Activated naive CD4-positive, alpha-beta T cell treated with anti-CD3 and anti-CD28 coated beads, Interleukin-2, amount 10 ng/mL, durations not matched to agents 7 days and 5 days (primary cell): ENCODE data around the gene INCA1.

ENCODE experiments used
- CTCF ChIA-PET: fragments of 350-600 bp; sonication (Branson Sonifier 250); formaldehyde crosslinking; loops from one replicate; lab custom pipeline; 2021; ENCODE audit warnings: antibody characterized with exemption; lab: Charles Lee
- DNase-seq: peaks from one replicate; pipeline ENCODE4 v3.0.0-alpha.2; 2020
- H3K27ac Mint-ChIP-seq: one replicate; pipeline ENCODE4 v1.8.0; 2021; ENCODE audit warnings: mild to moderate bottlenecking, moderate library complexity, mixed read lengths
- H3K27me3 Mint-ChIP-seq: one replicate; pipeline ENCODE4 v1.8.0; 2021; ENCODE audit warnings: mild to moderate bottlenecking, mixed read lengths
- H3K36me3 Mint-ChIP-seq: one replicate; pipeline ENCODE4 v1.8.0; 2021; ENCODE audit warnings: mixed read lengths
- H3K4me1 Mint-ChIP-seq: one replicate; pipeline ENCODE4 v1.8.0; 2021; ENCODE audit warnings: mixed read lengths
- H3K4me3 Mint-ChIP-seq: one replicate; pipeline ENCODE4 v1.8.0; 2021; ENCODE audit warnings: mild to moderate bottlenecking, moderate library complexity, mixed read lengths
- H3K9me3 Mint-ChIP-seq: one replicate; pipeline ENCODE4 v1.8.0; 2021; ENCODE audit warnings: mixed read lengths

INCA1 gene

DNA sequence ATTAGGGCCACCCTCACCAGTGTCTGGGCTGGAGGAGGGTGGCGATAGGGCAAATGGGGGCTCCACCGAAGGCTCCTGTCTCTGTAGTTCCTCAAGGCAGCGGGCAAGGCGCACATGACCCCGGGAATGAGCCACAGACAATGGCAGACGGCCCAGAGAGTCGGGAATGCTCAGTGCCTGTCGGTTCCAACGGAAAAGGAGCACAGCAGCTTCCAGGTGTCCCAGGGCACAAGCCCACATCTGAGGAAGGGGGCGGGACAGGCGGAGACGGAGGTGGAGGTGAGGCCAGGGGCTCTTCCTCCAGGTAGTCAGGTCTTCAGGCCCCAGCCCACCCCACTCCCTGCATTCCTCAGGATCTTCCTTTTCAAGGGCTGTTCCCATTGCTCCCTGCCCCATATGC lies 24.6 kb downstream of the INCA1 start:
- H3K27ac Mint-ChIP-seq = no peak overlapping the region
- no peaks in the 10 kb centered on the region for H3K27me3 Mint-ChIP-seq
- CTCF ChIA-PET = no interaction called here
- no peak for DNase-seq
- H3K9me3 Mint-ChIP-seq = no peaks in the 10 kb centered on the region
- H3K36me3 Mint-ChIP-seq = peaks cover 46% of the 10 kb centered on the region
- peaks cover 7% of the 10 kb centered on the region for H3K4me1 Mint-ChIP-seq
- no peak overlapping the region for H3K4me3 Mint-ChIP-seq

DNA sequence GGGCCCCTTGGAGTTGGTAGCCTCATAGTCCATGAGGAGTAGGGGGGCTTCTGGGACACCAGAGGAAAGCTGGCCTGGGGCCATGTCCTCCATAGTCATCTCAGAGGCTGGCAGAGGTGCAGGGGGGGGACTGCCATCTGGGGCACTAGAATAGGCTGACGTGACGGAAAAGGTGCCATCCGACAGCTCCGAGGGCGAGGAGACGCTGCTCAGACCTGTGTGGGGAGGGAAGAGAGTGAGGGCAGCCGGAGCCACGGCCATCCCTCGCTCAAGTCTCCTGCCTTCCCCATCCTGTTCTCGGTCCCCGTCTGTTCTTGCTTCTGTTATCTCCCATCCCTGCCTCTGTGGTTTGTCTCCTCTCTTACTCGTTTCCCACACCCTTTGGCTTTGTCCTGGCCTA lies 25.0 kb downstream of the INCA1 start:
- CTCF ChIA-PET = interaction anchor here (1.0 to 4.0 kb wide), 2 partner anchors 8 to 15 kb away, joined by 4 to 17 read pairs; partner anchors contain the start of gene CAMTA2
- Mint-ChIP-seq H3K27ac (no peak overlapping the region), H3K9me3 (no peaks in the 10 kb centered on the region), H3K36me3 (peaks cover 42% of the 10 kb centered on the region), H3K4me3 (no peak overlapping the region), H3K27me3 (no peaks in the 10 kb centered on the region), H3K4me1 (peaks cover 7% of the 10 kb centered on the region)
- DNase-seq = no peak

DNA sequence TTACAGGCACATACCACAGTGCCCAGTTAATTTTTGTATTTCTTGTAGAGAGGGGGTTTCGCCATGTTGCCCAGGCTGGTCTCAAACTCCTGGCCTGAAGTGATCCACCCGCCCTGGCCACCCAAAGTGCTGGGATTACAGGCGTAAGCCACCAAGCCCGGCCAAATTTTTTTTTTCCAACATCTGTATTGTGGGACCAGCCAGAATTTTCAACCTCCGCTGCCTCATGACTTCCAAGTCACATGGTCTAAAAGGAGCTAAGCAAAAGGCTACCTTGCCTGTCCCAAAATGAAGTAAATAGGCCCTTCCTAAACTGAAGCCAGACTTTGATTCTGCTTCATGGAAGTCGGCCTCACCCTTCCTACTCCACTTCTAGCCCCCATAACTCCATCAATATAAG lies 25.5 kb downstream of the INCA1 start:
- H3K27ac Mint-ChIP-seq = no peak overlapping the region
- peaks cover 37% of the 10 kb centered on the region for H3K36me3 Mint-ChIP-seq
- H3K9me3 Mint-ChIP-seq = no peaks in the 10 kb centered on the region
- DNase-seq = no peak
- H3K27me3 Mint-ChIP-seq = no peaks in the 10 kb centered on the region
- H3K4me3 Mint-ChIP-seq = no peak overlapping the region
- H3K4me1 Mint-ChIP-seq = peaks cover 7% of the 10 kb centered on the region
- CTCF ChIA-PET = interaction anchor here (1.0 to 4.0 kb wide), 2 partner anchors 8 to 15 kb away, joined by 4 to 17 read pairs; partner anchors contain the start of gene CAMTA2

DNA sequence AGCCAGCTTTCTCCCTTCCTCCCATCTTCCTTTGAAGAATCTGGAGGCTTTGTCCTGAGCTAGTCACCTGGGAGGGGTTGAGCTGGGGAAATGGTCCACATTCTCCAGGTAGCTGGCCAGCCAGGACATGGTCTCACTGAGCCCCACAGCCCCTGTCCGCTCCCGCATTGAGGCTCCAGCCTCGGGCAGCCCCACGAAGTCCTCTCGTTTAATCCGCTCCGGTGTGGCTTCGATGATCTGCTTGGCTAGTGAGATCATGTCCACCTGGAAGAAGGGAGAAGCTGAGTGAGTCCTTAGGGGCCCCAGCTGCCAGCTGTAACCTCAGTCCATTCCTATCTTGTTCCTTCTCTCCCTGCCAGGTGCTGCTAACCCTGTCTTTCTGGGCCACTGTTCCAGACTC lies 27.0 kb downstream of the INCA1 start:
- H3K36me3 Mint-ChIP-seq = peaks cover 42% of the 10 kb centered on the region
- peaks cover 18% of the 10 kb centered on the region for H3K4me1 Mint-ChIP-seq
- CTCF ChIA-PET = interaction anchor here (0.9 to 4.0 kb wide), 4 partner anchors 10 to 61 kb away, joined by 3 to 17 read pairs (median 5); partner anchors contain the start of gene CAMTA2
- no peak for DNase-seq
- H3K4me3 Mint-ChIP-seq = no peak overlapping the region
- H3K9me3 Mint-ChIP-seq = no peaks in the 10 kb centered on the region
- no peaks in the 10 kb centered on the region for H3K27me3 Mint-ChIP-seq
- no peak overlapping the region for H3K27ac Mint-ChIP-seq

DNA sequence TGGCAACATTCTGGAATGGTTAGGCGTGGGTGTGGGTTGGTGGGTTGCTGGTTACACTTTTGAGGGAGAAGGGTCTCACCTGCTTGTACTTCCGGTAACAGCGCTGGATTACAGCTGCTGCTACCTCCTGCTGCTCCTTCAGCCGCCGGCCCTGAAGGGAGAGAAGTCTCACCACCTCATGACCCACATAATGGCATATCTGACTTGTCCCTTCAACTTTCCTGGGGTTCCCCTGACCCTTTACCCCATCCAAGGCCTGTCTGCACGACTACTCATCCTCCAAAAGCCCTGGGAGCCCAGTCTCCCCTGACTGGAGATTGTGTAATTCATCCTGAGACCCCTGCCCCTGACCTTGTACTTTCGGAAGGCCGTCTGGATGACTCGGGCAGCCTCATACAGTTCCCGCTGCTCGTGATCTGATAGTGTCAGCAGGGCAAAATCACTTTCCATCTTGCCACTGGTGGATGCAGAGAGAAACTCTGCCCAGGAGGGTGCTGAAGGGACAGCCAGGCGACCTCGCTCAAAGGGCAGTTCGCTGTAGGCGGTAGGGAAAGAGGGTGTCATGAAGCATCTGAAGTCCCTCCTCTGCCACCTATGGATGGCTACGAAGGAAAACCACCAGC lies 27.7 kb downstream of the INCA1 start:
- Mint-ChIP-seq H3K4me1 (peaks cover 20% of the 10 kb centered on the region), H3K27me3 (no peaks in the 10 kb centered on the region), H3K36me3 (peaks cover 41% of the 10 kb centered on the region), H3K4me3 (no peak overlapping the region), H3K27ac (no peak overlapping the region), H3K9me3 (no peaks in the 10 kb centered on the region)
- CTCF ChIA-PET = interaction anchor here (0.9 to 4.0 kb wide), 3 partner anchors 11 to 17 kb away, joined by 3 to 17 read pairs (median 4); partner anchors contain the start of gene CAMTA2
- DNase-seq = no peak

DNA sequence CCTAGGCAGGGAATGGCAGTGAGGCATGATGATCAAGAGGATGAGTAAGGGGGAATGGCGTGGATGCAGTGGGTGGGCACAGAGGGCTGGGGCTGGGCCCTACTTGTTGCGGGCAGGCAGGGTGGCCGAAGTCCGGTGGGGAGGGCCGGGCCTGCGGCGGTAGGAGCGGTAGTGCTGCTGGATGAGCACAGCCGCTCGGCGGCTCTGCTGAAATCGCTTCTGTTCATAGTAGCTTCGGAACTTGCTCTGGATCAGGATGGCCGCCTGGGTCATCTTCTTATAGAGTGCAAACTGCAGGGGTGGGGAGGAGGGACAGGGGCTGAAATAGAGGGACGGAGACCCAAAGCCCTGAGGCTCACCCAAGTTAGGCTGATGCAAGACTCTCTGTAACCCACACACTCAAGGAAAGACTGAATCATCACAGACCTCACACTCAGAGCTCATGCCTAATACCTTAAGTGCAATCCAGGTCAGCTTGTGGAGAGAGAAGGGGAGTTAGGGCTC lies 28.2 kb downstream of the INCA1 start:
- CTCF ChIA-PET = interaction anchor here (2.8 to 4.0 kb wide), 2 partner anchors 14 to 18 kb away, joined by 17 to 21 read pairs; partner anchors contain the start of gene CAMTA2

DNA sequence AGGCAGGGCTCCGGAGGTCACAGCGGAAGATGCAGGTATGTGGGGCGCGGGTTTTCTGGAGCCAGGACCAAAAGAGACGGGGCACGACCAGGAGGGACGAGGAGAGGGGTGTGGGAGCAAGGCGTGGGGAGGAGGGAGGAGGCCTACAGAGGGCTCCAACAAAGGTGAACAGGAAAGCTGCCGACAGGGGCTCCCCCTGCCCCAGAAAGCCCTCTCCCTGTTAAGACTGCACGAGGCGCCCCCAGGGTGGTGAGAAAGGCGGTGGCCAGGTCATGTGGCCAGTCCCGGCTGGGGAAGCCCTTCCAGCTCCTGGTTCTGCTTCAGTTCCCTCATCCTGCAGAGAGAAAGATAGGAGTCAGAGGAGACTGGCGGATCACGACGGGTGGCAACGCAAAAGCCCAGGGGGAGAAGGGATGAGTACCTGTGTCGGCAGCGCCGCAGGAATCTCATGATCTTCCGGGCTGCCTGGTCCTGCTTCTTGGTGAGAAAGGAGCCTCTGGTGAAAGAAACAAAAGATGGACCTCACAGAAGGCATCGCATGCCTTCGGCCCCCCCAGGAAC lies 28.8 kb downstream of the INCA1 start:
- CTCF ChIA-PET = interaction anchor here (2.0 to 4.0 kb wide), 4 partner anchors 13 to 59 kb away, joined by 9 to 21 read pairs (median 14); partner anchors contain the start of genes CAMTA2, RNF167 and SLC25A11
- peaks cover 32% of the 10 kb centered on the region for H3K36me3 Mint-ChIP-seq
- no peaks in the 10 kb centered on the region for H3K27me3 Mint-ChIP-seq
- H3K4me3 Mint-ChIP-seq = no peak overlapping the region
- H3K4me1 Mint-ChIP-seq = peaks cover 20% of the 10 kb centered on the region
- no peak for DNase-seq
- H3K9me3 Mint-ChIP-seq = no peaks in the 10 kb centered on the region
- no peak overlapping the region for H3K27ac Mint-ChIP-seq

More for the DNA sequence above, 28.2 kb downstream of the INCA1 start:
- Mint-ChIP-seq H3K4me1 (peaks cover 20% of the 10 kb centered on the region), H3K9me3 (no peaks in the 10 kb centered on the region), H3K27ac (no peak overlapping the region), H3K27me3 (no peaks in the 10 kb centered on the region), H3K36me3 (peaks cover 36% of the 10 kb centered on the region), H3K4me3 (no peak overlapping the region)
- DNase-seq = no peak

DNA sequence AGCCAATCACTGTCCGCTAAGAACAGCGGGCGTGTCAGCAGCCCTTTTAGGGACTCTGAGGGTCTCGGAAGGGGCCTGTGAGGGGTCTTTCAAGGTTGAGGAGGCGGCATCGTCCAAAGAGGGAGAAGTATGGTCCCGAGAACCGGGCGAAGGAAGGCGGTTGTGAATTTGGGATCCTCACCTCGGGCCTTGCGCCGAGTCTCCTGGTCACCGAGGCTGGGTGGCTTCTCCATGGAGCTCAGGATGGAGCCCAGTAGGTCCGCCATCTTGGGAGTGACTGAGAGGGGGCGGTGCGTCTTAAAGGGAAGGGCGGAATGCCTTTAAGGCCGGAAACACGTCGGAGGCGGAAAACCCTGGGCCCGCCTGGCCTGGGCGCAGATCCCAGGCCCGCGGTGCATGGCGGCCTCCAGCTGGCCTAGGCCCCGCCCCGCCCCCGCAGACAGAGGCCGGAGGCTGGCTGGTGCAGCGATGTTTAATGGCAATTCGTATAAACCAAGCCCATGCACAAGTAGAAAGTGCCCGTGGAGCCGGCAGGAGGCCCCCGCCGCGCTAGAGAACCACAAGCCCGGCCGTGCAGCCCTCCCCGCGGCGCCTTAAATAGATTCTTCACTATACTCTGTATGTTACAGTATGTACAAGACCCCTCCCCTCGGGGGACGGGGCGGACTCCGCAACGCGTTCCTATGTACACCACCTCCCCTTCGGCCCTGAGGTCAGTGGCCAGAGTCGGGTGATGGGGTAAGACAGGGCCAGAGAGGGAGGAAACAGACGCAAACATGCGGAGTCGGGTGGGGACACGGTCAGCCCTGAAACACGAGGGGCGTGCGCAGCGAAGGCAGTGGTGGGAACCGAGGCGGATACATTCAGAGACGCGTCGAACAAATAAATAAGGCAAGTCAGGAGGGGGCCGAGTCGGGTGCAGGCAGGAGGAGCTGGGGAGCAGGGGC lies 29.5 kb downstream of the INCA1 start, which contains the start of gene SPAG7:
Gene SPAG7 (minus strand): TSS at position 279 of the 947 bp plus-strand sequence. CDS start 13 bp downstream, at position 266.
- no peaks in the 10 kb centered on the region for H3K27me3 Mint-ChIP-seq
- CTCF ChIA-PET = interaction anchor here (0.6 to 2.8 kb wide), 12 partner anchors 12 to 94 kb away, joined by 3 to 21 read pairs (median 4); partner anchors contain the start of genes CHRNE, PFN1, RNF167 and SLC25A11
- peaks cover 30% of the 10 kb centered on the region for H3K36me3 Mint-ChIP-seq
- DNase-seq = peak; percentile 94
- H3K27ac Mint-ChIP-seq = peak within 1 kb of the TSS; percentile 78
- peaks cover 24% of the 10 kb centered on the region for H3K4me1 Mint-ChIP-seq
- H3K4me3 Mint-ChIP-seq = no peak within 1 kb of the TSS
- no peaks in the 10 kb centered on the region for H3K9me3 Mint-ChIP-seq

DNA sequence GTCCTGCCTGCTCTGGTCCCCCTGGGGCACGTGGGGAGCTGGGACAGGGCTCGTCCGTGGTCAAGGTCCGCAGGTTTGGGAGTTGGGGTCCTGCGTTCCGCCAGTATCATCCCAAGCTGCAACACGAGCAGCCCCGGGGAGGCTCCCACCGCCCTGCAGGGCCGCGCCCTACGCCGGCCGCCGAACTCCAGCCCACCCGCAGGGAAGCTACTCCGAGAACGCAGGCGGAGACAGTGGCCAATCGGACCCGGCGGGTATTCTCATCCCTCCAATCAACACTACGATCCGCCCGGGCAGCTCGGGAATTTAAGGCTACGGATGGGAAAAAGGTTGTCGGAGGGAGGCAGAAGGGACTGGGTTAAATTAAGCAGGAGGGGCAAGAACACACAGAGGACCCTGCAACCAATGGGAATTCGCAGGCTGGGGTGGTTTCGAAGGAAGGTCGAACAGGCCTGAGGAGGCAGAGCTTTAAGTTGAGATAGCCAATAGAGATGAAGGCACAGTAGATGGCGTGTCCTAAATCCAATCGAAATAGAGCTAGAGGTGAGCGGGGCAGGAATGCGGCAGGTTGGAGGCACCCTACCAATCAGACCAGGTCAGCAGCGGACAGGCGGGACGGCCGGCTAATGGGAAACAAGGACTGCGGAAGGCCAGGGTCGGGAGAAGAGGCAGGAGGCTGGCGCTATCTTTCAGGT lies 30.3 kb downstream of the INCA1 start:
- CTCF ChIA-PET = interaction anchor here (0.6 to 2.8 kb wide), 12 partner anchors 12 to 95 kb away, joined by 3 to 21 read pairs (median 4); partner anchors contain the start of genes CHRNE, PFN1, RNF167 and SLC25A11

DNA sequence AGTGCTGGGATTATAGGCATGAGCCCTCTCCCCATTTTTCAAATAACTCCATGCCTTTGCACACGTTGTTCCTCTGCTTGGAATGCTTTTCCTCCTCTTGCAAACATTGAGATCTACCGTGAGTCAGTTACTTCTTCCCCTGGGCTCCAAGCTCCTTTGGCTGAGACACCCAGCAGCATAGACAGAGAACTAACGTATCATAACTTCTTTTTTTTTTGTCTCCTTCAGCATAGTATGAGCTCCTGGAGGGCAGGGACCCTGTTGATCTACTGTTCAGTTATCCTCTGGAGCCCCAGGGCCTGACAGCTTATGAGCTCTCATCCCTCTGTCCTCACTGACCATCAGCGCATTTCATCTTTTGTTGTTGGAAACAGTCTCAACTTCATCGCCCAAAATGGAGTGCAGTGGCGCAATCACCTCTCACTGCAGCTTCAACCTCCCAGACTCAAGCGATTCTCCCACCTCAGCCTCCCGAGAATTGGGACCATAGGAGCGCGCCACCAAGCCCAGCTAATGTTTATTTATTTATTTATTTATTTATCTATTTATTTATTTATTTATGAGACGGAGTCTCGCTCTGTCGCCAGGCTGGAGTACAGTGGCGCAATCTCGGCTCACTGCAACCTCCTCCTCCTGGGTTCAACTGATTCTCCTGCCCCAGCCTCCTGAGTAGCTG lies 31.9 kb downstream of the INCA1 start:
- Mint-ChIP-seq H3K27ac (peak overlapping the region; percentile 52), H3K4me1 (peaks cover 18% of the 10 kb centered on the region), H3K36me3 (peaks cover 23% of the 10 kb centered on the region), H3K9me3 (no peaks in the 10 kb centered on the region), H3K4me3 (peak overlapping the region; percentile 41), H3K27me3 (no peaks in the 10 kb centered on the region)
- CTCF ChIA-PET = interaction anchor here (0.6 to 1.3 kb wide), 4 partner anchors 8 to 839 kb away, joined by 3 to 10 read pairs (median 3); partner anchors contain the start of genes RNF167 and SLC25A11
- DNase-seq = no peak

More for the DNA sequence above, 30.3 kb downstream of the INCA1 start:
- H3K4me3 Mint-ChIP-seq = no peak overlapping the region
- no peaks in the 10 kb centered on the region for H3K9me3 Mint-ChIP-seq
- peaks cover 26% of the 10 kb centered on the region for H3K36me3 Mint-ChIP-seq
- no peaks in the 10 kb centered on the region for H3K27me3 Mint-ChIP-seq
- H3K4me1 Mint-ChIP-seq = peaks cover 24% of the 10 kb centered on the region
- H3K27ac Mint-ChIP-seq = peak overlapping the region; percentile 78
- DNase-seq = peak; percentile 98

DNA sequence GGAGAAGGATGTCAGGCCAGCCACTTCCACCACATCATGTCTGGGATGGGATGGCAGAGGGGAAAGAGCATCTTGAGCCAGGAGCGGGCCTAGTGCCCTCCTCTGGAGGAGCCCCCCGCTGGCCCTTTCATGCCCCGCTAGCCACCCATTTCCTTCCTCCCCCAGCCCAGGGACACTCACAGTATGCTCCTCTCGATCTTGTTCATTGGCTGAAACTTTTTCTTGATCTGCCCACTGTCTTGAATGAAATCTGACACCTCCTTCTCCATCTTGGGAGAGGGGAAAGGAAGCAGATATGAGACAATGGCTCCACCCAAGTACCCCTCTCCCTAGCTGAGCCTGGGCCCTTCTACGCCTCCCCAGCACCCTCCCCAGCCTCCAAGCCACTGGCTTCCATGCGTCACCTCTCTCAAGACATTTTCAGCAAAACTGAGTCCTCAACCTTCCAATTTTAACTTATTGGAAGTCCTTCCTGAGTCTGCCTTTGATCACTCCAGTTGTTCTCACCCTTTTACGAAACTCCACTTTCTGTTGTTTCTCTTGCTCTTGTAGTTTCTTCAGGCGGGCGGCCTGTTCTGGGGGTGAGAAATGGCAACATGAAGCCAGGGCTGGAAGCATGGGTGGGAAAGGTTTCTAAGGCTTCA lies 36.9 kb downstream of the INCA1 start:
- Mint-ChIP-seq H3K4me1 (peaks cover 15% of the 10 kb centered on the region), H3K9me3 (no peaks in the 10 kb centered on the region), H3K27me3 (no peaks in the 10 kb centered on the region), H3K36me3 (peaks cover 36% of the 10 kb centered on the region), H3K4me3 (no peak overlapping the region), H3K27ac (no peak overlapping the region)
- DNase-seq = no peak
- CTCF ChIA-PET = no interaction called here

DNA sequence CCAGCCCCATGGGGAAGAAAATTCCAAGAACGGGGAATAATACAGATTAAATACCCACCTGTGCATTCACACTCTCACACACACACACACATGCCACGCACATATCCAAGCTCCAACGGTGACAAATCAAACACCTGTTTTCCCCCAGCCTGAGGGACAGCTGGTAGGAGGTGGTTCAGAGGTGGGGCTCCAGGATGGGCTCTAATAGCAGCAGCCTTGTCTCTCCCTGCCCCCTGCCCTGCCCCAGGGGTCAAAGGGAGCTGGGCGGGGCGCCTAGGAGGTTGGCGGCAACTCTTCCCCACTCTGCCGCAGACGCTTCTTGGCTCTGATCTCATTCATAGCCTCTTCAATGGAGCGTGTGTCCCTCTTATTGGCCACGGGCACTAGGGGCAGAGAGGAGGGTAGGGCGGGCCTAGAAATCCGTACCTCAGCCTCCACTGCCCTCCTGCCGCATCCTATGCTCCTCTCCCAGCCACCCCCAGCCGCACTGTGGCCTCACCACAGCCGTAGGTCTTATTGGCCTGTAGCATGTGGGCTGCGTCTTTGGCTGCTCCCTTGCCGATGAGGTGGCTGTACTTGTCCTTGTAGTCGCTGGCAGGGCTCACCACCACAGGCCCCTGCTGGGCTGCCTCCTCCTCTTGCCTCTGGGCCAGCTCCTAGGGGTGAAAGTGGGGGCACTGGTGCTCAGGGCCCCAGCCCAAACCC lies 37.9 kb downstream of the INCA1 start:
- peaks cover 12% of the 10 kb centered on the region for H3K4me1 Mint-ChIP-seq
- H3K27ac Mint-ChIP-seq = no peak overlapping the region
- no peaks in the 10 kb centered on the region for H3K27me3 Mint-ChIP-seq
- no peak for DNase-seq
- H3K36me3 Mint-ChIP-seq = peaks cover 31% of the 10 kb centered on the region
- H3K4me3 Mint-ChIP-seq = no peak overlapping the region
- no peaks in the 10 kb centered on the region for H3K9me3 Mint-ChIP-seq
- CTCF ChIA-PET = no interaction called here
